Stimulated activated CD8-positive, alpha-beta memory T cell treated with anti-CD3 and anti-CD28 coated beads, Interleukin-12 subunit alpha, Interleukin-12 subunit beta, amount 100 ng/mL, for 1 hour (primary cell): ENCODE measurements around the gene SAYSD1.

Experiments used
- DNase-seq: peaks from one replicate; pipeline ENCODE4 v3.0.0-alpha.2; 2020; ENCODE audit warnings: low read depth

Gene SAYSD1

DNA sequence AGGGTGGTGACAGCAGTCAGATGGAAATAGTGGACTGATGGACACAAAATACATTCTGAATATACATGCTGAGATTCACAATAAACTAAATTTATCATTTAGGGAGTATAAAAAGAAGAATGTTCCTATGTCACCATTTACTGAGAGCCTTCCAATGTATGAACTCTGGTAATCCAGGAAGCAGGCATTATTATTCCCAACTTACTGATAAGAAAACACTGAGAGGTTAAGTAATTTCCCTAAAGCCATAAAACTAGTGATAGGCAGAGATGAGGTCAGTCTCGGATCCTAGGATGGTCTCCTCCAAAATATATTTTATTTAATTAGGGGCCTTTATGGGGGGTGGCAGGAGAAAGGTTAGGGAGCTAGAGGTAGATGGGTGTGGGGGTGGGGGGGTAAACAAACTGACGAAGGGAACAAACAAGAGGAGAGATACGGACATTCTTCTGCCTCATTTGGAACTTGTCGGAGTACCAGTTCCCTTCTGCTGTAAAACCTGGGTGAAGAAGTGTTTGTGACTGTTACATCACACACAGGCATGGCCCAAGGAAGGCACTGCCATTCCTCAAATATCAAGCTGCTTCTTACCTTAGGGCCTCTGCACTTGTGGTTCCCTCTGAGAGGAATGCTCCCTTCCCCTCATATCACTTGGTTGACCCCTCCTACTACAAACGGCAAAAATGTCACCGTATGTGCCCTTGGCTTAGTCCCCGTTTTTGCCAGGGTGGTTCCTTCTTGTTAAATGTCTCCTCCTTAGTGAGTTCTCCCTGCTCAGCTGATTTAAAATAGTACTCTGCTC, 6.7 kb downstream of the SAYSD1 start:
- DNase-seq: no peak

DNA sequence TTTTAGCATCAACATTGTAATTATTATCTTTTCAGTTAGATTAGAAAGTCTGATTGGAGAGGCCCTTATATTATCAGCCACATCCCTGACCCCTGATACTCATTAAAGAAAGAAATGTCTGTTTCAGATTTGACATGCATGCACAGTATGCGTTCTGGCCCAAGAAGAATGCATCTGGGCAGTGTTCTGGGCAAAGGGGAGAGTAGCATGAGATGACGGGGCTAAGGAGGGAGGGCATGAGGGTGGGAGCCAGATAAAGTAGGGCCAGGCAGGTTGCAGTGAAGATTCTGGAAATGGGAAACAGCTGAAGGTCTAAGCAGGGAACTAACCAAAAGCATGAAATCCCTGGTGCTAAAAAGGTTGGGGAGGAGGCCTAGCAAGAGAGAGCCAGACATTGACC, 7.3 kb downstream of the SAYSD1 start:
- DNase-seq: no peak

DNA sequence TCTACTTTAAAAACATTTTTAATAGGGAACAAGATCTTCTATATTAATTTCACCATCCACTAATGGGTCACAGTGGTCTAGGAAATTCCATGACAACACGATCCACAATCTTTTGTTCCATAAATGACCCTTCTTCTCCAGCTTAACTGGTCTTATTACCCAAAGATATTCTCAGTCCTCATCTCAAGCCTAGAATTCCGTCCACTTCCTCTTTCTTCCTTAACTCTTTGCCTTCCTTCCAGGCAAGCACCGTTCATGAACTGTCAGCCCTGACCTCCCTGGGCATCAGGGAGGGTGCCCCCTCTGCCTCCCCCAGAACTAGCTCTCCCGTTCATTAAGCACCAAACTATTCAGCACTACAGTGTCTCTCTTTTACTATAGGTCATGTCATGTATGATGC, 8.0 kb downstream of the SAYSD1 start:
- no peak for DNase-seq

DNA sequence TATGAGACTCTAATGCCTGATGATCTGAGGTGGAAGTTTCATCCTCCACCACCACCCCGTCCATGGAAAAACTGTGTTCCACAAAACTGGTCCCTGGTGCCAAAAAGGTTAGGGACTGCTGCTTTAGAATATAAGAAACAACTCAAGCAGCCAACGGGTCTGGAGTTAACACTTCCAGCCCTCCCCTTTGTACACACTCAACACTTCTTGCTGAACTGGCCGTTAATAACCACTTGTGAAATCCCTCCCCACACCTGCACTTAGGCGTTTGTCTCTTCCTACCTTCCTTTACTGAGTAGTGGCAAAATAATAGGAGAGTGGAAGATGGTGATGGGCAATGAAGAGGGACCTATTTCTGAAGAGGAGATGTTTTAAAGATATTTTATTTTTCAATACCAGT, 10.5 kb downstream of the SAYSD1 start:
- no peak for DNase-seq

DNA sequence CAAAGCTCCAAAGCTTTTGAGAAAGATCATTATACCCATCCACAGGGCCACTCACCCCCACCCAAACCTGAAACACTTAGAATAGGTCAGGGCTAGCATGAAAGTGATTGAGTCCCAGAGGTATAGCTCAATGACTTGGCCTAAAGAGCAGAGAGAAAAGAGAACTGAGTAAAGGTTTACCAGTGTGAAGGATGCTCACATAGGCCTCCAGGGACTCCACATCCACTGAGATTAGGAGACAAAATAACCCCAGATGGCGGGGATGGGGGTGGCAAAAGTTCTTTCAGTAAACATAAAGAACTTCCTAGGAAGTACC, 12.2 kb downstream of the SAYSD1 start:
- no peak for DNase-seq

DNA sequence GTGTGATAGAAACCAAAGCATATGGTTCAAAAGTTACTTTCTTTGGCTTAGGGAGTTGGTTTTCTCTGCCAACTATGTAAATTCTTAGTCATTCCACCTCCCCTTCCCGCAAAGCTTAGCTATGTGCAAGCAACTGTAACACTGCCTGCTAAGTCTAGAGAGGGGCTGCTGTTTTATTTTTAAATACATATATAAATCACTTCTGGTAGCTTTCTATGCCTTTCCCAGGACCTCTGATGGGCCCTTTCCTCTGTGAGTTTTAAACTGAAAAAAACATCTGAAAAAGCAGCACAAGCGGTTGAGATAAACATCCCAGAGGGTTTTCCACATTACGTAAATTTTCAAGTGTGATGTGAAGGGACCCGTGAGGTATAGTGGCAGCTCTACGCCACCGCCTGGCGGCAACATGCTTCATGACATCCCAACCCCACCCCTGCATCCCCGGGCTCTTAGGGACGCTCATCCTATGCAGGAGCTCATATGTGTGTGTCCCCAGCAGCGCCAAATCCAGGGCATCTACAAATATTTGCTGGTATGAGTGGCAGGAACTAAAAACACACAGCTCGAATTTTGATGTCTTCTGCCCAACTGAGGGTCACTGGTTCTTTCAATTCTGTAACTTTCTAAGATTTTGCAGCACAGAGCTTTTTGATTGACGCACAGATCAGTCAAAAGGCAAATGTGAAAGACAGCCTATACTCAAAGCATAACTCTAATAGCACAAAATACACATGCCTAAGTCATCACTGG, 12.7 kb downstream of the SAYSD1 start:
- DNase-seq: no peak

DNA sequence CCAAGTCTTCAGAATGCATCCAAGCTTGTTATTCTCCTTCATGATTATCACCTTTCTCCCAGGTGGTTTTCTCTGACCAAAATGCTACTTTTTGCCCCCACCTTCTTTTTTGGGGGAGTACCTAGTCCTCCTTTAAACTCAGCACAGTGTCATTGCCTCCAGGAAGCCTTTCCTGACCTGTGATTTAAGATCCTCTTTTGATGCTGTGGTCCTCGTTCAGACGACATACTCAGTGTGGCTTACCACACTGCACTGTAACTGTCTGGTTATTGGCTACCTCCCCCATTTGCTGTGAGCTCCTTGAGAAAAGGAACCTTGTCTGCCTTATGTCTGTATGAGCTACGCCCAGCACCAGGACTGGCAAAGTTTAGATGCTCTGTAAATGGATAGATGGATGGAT, 14.6 kb downstream of the SAYSD1 start:
- no peak for DNase-seq

DNA sequence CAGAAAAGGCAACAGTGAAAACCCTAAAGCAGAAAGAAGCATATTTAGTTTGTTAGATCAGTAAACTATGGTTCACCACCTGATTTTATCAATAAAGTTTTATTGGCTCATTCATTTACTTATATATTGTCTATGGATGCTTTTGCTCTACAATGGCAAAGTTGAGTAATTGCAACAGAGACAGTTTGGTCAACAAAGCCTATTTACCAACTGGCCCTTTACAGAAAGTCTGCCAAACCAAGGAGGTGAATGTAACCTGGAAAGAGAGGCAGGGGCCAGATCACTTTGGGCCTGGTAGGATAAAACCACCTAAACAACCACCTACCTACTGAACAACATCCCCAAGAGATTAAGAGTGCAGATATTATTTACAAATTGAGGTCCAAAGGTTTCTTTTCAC, 19.4 kb downstream of the SAYSD1 start:
- DNase-seq: no peak

DNA sequence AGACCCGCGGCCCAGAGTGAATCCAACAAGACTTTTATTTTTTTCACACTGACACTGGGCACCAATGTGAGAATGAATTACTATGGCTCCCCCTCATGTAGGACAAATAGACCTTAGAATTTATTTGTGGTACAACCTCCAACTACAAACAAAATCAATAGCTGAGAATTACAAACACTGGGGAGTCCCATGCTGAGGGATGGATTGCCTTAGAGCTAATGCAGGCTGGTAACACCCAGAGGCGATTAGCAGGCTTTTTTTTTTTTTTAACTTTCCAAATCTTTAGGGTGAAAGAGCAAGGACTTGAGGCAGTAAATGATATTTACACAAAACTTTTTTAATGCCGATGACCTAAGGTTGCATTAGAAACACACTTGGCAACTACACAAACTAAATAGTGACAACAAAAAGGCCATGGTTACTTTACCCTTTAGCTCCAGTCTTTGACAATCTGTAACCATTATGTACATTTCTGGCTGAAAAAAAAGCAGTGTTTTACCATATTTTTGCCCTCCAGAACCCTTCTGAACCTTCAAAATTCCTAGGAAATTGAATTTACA, 21.8 kb downstream of the SAYSD1 start:
- DNase-seq: no peak

DNA sequence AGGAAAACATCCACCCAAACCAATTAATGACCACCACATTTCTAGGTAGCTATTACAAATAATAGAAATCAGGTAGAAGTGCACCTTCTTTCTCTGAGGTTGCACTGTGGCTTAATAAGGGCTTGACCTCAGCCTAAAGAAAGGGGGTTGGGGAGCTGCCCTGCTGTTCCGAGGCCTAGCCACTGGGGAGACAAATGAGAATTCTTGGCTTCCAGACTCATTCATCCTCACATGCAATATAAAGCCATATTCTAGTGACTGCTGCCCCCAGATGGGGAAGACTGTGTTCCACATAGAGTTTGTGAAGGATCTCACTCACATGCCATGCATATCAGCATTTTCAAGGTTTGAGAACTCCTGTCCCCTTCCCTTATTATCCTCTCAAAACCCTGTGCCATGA, 22.9 kb downstream of the SAYSD1 start:
- no peak for DNase-seq

DNA sequence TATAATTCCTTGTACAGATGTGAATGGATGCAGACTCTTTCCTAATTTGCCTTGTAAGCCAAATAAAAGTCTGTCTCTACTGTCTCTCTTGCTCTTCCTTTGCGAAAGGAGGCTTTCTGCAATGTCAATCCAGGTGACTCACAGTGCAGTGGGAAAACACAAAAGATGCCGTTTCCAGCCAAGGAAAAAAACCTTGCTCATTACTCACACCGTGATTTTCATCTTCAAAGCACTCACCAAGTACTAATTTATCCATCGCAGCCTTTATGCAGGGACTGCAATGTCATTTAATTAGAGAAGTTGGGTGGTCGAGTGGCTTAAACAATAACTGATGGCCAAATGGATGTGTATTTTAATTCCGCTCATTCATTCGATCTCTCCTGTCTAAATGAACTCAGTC, 23.8 kb downstream of the SAYSD1 start:
- DNase-seq: no peak

DNA sequence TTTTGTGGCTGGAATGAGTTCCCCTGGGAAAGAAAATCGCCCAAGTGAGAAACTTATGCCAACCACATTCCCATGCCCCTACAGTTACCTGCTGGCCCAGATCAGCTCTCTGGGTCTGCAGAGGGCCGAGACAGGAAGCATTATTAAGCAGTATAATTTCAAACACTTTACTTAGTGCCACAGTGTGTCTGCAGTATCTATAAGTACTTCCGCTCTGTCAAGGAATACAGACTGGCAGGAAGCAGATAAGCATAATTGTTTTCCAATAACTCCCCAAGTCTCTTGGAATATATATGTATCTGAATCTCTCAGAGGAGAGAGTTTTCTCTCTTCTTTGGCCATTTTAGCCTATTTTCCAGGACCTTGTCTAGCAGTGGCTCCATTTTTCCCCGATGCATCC, 24.9 kb downstream of the SAYSD1 start:
- no peak for DNase-seq

DNA sequence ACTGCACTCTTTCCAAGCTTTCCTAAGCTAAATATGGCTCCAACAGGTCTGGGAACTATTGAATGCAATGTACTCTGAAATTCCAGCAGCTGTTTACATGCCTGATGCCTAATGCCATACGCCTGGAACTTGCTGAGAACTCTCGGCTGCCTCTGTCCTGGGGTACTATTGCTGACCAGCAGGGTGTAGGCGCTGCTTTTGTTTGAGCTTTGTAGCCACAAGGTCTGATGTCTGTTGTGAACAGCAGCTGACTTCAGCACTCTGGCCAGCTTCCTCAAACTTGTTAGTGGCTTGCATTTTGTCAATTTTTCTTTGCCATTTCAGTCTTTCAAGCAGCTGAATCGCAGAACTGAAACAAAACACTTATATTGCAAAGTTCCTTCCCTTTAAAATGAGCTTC, 26.7 kb downstream of the SAYSD1 start:
- no peak for DNase-seq

DNA sequence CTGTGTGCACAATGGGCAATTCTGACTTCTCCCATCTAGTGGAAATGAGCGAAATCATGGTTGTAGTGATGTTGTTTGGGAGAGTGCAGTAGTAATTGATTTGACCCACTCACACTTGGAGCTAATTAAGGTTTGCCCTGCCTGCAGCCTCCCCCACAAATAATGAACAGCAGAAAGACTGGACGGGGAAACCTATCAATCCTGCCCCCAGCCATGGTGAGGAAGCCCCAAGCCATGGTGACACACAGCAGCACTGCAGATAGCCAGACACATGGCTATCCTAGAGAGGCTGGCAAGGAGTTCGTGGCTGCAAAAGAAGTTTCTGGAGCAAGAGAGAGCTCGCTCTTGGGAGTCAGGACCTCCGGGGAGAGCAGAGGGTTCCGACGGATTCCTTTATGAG, 27.8 kb downstream of the SAYSD1 start:
- no peak for DNase-seq

DNA sequence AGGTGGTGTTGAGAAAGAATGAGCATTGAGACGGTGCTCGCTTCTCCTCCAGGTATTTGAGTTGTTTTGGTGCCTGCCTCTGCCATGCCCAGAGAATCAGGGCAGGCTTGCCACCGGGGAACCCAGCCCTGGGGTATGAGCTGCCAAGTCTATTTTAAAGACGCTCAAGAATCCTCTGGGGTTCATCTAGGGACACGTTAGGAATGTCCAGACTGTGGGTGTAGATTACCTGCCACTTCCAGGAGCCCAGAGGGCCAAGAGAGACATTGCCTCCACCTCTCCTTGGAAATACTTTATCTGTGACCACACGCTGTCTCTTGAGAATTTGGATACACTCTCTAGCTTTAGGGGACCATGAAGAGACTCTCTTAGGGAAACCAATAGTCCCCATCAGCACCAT, 28.3 kb downstream of the SAYSD1 start:
- DNase-seq: no peak

DNA sequence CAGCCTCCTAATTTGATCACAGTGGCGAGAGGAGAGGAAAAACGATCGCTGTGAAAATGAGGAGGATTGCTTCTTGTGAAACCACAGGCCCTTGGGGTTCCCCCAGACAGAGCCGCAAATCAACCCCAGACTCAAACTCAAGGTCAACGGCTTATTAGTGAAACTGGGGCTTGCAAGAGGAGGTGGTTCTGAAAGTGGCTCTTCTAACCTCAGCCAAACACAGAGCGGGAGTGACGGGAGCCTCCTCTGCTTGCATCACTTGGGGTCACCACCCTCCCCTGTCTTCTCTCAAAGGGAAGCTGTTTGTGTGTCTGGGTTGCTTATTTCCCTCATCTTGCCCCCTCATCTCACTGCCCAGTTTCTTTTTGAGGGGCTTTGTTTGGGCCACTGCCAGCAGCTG, 28.7 kb downstream of the SAYSD1 start:
- no peak for DNase-seq

DNA sequence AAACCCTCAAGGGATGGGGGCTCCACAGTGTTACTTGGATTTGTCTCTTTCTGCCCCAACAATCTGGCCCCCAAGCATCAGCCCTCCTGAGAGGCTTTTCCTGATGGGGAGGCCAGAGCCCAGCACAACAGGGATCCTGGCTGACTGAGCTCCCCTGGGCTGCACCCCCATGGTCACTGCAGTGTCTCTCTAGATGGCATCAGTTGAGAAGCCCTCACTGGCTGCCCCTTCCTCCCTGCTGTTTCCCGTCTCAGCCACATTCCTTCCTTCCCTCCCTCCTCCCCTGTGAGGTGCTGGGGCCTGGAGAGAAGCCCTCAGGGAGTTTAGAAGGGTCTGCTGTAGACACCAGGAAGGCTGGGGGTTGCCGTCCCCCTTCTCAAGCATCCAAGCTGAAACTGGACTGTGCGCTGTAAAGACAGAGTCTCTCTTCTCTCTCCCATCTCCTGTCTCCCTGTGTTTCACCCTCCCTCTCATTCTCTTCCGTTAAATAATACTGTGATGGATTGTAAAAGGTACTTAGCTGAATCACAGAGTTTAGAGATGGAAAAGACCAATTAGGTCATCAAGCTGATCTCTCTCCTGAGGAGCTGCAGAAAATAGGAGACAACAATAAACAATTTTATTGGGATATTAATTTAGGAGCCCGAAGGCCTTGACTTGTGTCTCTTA, 29.7 kb downstream of the SAYSD1 start:
- no peak for DNase-seq

DNA sequence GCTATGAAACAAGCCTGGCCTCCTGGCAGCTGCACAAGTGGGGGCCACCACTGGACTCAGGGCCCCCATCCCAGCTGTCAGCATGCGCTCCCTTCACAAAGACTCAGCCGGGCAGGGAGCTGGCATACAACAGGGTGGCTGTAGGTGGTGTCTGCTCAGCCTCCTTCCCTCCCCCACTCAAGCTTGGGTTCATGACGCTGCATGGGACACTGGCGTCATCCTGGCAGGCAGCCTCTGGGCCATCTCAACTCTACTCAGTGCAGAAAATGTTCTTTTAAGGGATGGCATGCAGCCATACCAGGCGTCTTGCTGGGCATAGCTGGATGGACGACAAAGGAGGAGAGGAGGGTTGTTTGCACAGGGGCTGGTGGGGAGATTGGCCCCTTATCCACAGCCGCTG, 30.5 kb downstream of the SAYSD1 start:
- no peak for DNase-seq

DNA sequence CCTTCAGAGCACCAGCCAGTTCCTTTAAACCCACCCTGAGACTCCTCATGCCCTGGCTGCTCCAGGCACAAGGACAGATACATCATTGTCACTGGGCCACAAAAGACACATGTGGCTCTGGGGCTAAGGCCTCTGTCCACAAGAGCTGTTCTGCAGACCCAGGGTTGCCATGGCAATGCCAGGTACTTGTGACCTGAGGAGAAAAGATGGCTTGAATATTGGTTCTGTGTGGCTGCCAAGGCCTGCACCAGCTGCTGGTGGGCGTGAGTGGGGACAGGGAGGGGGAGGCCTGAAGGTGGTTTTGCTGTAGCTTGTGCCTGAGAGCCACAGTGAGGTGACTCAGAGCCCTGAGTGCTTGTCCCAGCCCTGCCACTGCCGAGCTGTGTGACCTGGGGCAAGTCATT, 31.8 kb downstream of the SAYSD1 start:
- DNase-seq: no peak

DNA sequence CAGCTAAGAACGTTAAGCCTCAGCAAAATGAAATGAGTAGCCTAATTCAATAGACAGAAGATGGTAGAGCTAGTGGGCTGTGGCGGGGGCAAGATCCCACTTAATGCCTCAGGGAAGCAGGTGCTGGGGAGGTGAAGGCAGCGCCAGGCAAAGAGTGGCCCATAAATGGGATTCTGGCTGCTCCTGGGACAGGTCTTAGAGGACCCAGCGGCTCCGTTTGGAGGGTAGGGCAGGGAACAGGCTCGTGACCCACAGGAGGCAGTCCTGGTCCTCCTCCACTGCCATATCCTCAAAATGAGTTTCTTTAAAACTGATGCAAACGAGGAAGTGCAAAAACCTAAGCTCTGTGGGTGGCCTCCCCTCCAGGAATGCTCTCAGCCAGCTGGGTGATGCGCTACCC, 32.7 kb downstream of the SAYSD1 start:
- DNase-seq: no peak

DNA sequence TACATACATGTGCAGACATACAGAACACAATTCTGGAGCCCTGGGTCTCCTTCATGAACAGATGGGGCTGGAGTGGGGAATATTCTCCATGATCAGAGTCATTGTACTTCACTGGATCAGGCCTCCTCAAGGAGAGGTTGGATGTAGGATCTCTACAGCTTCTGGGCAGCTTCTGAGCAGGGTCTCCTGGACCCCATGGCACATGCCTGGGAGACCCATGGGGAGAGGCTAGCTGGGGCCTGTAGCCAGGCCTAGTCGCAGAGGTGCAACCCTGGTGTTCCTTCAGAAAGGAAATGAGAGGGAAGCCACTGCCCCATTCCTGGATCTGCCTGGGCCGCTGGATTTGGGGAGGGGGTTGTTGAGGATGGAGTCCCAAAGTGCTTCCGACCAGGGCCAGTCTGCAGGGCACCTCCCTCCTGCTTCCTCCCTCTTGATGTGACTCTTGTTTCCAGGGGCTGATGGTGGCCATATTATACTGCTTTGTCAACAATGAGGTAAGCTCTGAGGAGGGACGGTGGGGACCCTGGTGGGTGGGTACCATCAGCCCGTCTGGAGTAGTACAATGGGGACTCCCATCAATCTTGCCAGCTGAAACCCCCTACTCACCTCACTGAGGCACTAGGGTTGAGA, 34.6 kb downstream of the SAYSD1 start:
- DNase-seq: no peak
